Stomach smooth muscle (tissue), 2 donors: Measurements from ENCODE around the gene TSPAN18.

Experiments used
- H3K27ac ChIP-seq: one replicate; pipeline ENCODE4 v1.7.0; 2013; ENCODE audit warnings: mild to moderate bottlenecking, low read length, inconsistent platforms
- H3K27me3 ChIP-seq, 2 donors: one replicate each; pipeline ENCODE4 v1.7.0; 2013; ENCODE audit warnings: low read length in 2 of 2; ENCODE audit not compliant: insufficient read depth in 2 of 2, control insufficient read depth in 1 of 2
- H3K36me3 ChIP-seq, 2 donors: one replicate each; pipeline ENCODE4 v1.7.0; 2013; ENCODE audit warnings: low read length in 2 of 2; ENCODE audit not compliant: control insufficient read depth in 2 of 2, insufficient read depth in 2 of 2
- H3K4me1 ChIP-seq: one replicate; pipeline ENCODE4 v1.7.0; 2013; ENCODE audit warnings: low read length; ENCODE audit not compliant: control insufficient read depth, insufficient read depth
- H3K4me3 ChIP-seq, 2 donors: one replicate each; pipeline ENCODE4 v1.7.0; 2013; ENCODE audit warnings: low read length in 2 of 2
- H3K9ac ChIP-seq, 2 donors: one replicate each; pipeline ENCODE4 v1.7.0; 2013; ENCODE audit warnings: low read length in 2 of 2, mild to moderate bottlenecking in 1 of 2
- H3K9me3 ChIP-seq, 2 donors: one replicate each; pipeline ENCODE4 v1.7.0; 2013; ENCODE audit warnings: low read length in 2 of 2; ENCODE audit not compliant: control insufficient read depth in 2 of 2
- donor health status: healthy.
- donor health status: Pancreatic carcinoma.

Gene TSPAN18

DNA sequence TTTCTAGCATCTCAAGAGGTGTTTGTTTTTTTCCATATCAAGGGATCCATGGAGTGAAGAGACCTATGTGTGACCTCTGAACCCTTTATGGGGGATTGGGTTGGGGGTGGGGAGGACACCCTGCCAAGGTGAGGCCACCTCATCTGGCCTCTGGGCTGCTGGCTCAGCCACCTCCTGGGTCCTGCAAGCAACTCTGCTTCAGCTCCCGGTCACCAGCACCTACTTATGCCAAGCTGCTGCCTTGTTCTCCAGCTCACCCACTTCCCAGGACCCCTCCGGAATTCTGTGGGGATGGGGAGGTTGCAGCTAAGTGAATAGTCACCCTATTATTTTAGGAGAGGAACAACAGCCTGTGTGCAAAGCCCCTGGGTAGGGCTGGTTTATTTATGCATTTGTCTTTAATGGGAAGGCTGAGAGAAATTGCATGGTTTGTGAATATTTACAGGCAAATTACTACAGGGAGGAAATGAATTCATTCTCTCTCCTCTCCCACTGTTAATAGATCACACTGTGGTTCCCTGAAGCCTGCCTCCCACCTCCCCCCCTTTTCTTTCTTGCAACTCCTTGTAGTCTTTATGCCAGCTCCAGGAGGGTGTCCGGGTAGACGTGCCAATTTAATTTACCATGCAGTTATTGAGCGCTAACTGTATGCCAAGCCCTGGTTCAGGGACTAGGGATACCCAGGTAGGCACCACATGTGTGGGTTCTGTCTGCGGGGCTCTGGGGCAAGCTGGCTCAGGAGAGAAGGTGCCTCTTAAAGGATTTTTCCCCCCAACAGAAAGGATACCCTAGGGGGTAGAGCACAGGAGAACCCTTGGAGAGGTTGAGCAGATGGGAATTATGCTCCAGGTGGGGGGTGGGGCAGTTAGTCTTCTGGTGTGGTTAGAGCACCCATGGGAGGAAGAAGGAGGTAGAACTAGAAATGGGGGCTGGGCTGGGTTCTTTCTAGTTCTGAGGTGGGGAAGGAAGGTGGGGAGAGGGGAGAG lies 50.7 kb downstream of the TSPAN18 start:
- H3K4me1 ChIP-seq: peaks cover 59% of the 10 kb centered on the region
- H3K9me3 ChIP-seq: no peaks in the 10 kb centered on the region
- H3K36me3 ChIP-seq: peaks cover 4 to 5% of the 10 kb centered on the region in 2 donors
- no peak overlapping the region for H3K4me3 ChIP-seq
- H3K27ac ChIP-seq: peak overlapping the region; percentile 62
- H3K9ac ChIP-seq: no peak overlapping the region
- H3K27me3 ChIP-seq: no peaks in the 10 kb centered on the region

GRCh38 chr11:44778195-44779100 lies 51.7 kb downstream of the TSPAN18 start:
- H3K4me3 ChIP-seq: no peak overlapping the region
- no peak overlapping the region for H3K9ac ChIP-seq
- peaks cover 55% of the 10 kb centered on the region for H3K4me1 ChIP-seq
- peak overlapping the region; percentile 37 for H3K27ac ChIP-seq
- no peaks in the 10 kb centered on the region for H3K9me3 ChIP-seq
- H3K27me3 ChIP-seq: no peaks in the 10 kb centered on the region
- H3K36me3 ChIP-seq: peaks cover 4 to 5% of the 10 kb centered on the region in 2 donors

DNA sequence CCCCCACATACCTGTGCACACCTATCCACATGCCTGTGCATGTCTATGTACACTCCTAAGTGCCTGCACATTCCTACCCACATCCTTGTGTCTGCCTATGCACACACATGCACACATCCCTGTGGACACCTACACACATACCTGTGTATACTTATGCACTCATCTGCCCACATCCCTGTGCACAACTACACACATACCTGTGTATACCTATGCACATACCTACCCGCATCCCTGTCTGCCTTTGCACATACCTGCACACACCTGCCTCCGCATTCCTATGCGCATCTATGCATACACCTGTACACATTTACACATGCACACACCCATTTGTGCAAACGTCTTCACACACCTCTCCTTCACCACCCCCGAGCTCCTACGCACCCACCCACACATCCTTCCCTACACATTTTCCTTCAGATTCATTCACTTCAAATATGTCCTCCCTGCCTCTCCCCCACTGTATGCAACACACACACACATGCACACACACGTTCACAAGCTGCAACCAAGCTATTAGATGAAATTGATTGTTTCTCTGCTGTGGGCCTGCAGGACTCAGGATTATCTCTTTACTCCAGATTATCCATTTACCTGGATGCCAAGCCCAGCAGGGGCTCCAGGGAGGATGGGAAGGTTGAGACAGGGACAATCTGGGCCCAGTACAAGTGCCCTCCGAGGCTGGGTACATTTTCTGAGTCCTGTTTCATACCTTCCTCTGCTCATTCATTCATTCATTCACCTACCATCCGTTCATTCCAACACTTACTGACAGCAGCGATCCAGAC lies 53.2 kb downstream of the TSPAN18 start:
- Histone ChIP-seq H3K4me1 (peaks cover 52% of the 10 kb centered on the region), H3K36me3 (peaks cover 4 to 5% of the 10 kb centered on the region in 2 donors), H3K9me3 (no peaks in the 10 kb centered on the region), H3K4me3 (no peak overlapping the region), H3K9ac (no peak overlapping the region), H3K27ac (peak overlapping the region; percentile 74), H3K27me3 (no peaks in the 10 kb centered on the region)

DNA sequence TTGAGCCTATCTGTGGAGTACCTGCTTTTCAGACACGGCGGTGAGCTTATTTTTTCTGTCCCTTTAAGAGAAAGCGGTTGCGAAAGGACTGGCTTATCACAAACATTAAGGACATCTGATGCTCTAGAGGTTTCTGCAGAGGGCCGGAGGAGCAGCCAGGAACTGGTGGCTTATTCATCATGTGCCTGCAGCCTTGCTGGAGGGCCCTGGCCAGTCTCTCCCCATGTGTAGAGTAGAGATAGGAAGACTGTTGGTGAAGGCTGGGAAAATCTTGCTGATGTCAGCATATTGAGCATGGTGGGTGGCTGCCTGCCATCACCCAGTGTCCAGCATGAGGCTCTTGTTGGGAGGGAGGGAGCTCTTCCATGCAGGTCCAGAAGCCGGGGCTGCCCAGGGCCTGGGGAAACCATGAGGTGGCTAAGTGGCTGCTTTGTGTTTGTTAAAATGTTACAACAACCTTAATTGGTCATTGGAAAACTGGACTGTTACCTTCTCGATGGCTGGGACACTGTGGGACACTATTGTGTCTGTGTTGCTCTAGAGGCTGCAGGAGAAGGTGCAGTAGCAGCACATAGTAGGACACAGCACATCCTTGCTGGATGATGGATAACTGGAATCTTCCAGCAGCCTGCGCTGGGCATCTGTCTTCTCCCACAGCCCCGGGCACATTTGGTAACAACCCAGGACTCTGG lies 54.3 kb downstream of the TSPAN18 start:
- no peaks in the 10 kb centered on the region for H3K9me3 ChIP-seq
- peak overlapping the region; percentile 74 for H3K27ac ChIP-seq
- no peaks in the 10 kb centered on the region for H3K27me3 ChIP-seq
- no peak overlapping the region for H3K9ac ChIP-seq
- H3K4me1 ChIP-seq: peaks cover 50% of the 10 kb centered on the region
- no peak overlapping the region for H3K4me3 ChIP-seq
- peaks cover 4 to 5% of the 10 kb centered on the region in 2 donors for H3K36me3 ChIP-seq

DNA sequence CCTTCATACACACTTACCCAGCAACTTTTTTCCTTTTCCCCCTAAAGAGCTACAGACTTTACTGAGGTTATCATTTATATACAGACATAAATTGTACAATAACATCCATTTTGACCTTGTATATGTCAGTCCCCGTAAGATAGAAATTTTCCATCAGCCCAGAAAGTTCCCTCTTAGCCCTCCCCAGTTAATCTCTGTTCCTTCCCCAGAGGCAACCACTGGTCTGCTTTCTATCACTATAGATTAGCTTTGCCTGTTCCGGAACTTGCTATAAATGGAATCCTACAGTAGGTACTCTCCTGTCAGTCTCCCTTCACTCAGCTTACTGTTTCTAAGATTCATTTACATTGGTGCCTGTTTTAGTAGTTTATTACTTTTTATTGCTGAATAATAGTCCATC lies 54.9 kb downstream of the TSPAN18 start:
- Histone ChIP-seq H3K27me3 (no peaks in the 10 kb centered on the region), H3K9me3 (no peaks in the 10 kb centered on the region), H3K4me3 (no peak overlapping the region), H3K36me3 (peaks cover 4 to 5% of the 10 kb centered on the region in 2 donors), H3K9ac (no peak overlapping the region), H3K4me1 (peaks cover 49% of the 10 kb centered on the region), H3K27ac (peak overlapping the region; percentile 74)

- Histone ChIP-seq H3K27ac (peak overlapping the region; percentile 74), H3K9ac (no peak overlapping the region), H3K9me3 (no peaks in the 10 kb centered on the region), H3K4me1 (peaks cover 41% of the 10 kb centered on the region), H3K27me3 (no peaks in the 10 kb centered on the region), H3K36me3 (peaks cover 4 to 5% of the 10 kb centered on the region in 2 donors), H3K4me3 (no peak overlapping the region)
Observed at GRCh38 chr11:44782478-44782877, 55.7 kb downstream of the TSPAN18 start.

DNA sequence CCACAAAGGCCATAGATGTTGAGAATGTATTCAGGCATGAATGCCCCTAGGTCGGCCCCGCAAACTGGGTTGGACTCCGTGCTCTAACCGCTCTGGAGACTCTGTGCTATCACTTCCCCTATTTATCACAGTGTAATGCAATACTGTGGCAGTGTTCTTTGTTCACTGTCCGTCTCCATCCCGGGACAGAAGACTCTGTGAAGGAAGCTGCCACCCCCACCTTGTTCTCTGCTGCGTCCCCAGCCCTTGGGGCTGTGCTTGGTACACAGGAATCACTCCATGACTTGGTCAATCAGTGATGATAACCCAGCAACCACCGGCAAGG lies 57.6 kb downstream of the TSPAN18 start:
- no peak overlapping the region for H3K9ac ChIP-seq
- H3K9me3 ChIP-seq: no peaks in the 10 kb centered on the region
- H3K36me3 ChIP-seq: peaks cover 4% of the 10 kb centered on the region in 2 donors
- H3K27ac ChIP-seq: peak overlapping the region; percentile 46
- no peaks in the 10 kb centered on the region for H3K27me3 ChIP-seq
- H3K4me3 ChIP-seq: no peak overlapping the region
- peaks cover 48% of the 10 kb centered on the region for H3K4me1 ChIP-seq

DNA sequence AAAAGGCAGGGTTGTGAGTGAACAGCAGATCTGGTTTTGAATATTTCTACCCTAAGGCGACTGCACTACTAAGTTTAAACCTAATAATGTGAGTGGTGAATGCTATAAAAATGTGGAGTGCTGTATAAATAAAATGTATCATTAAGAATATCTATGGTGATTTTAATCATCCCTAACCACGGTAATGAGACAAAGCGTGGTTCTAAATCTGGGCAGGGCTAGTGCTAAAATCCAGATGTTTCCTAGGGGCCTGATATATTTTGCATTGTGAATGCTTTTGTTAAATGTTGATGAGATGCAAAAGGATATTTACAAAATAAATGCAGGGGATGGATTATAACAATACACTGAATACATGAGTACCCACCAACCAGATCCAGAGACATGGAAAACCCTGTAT lies 58.1 kb downstream of the TSPAN18 start:
- H3K4me3 ChIP-seq: no peak overlapping the region
- no peak overlapping the region for H3K9ac ChIP-seq
- peaks cover 0 to 1% of the 10 kb centered on the region in 2 donors for H3K36me3 ChIP-seq
- H3K27me3 ChIP-seq: no peaks in the 10 kb centered on the region
- H3K27ac ChIP-seq: peak overlapping the region; percentile 46
- peaks cover 51% of the 10 kb centered on the region for H3K4me1 ChIP-seq
- H3K9me3 ChIP-seq: no peaks in the 10 kb centered on the region

- H3K9ac ChIP-seq: no peak overlapping the region
- H3K27me3 ChIP-seq: no peaks in the 10 kb centered on the region
- H3K27ac ChIP-seq: peak overlapping the region; percentile 66
- no peaks in the 10 kb centered on the region for H3K9me3 ChIP-seq
- H3K4me3 ChIP-seq: peak overlapping the region in 1 of 2 donors; percentile 8
- H3K36me3 ChIP-seq: no peaks in the 10 kb centered on the region
- peaks cover 45% of the 10 kb centered on the region for H3K4me1 ChIP-seq
Observed at GRCh38 chr11:44785856-44786607, 59.3 kb downstream of the TSPAN18 start.
